OCI-LY1 (cell line): Measurements from ENCODE around the gene KHDRBS1.
"Not testable (repeated sequence)": the region's sequence is repeated elsewhere in the genome, so short reads cannot be mapped to it uniquely, and the experiment has no call there.

Source experiments
- H2AFZ ChIP-seq: fragments of 200-600 bp; sonication (generic), shearing (Covaris generic); 2 replicates; pipeline ENCODE4 v1.6.0; 2014; ENCODE audit warnings: antibody characterized with exemption, mild to moderate bottlenecking, low read length
- H3F3A ChIP-seq: fragments of 200-600 bp; sonication (generic), shearing (Covaris generic); 2 replicates; pipeline ENCODE4 v1.6.0; 2014; ENCODE audit warnings: mild to moderate bottlenecking, antibody characterized with exemption, low read length, moderate library complexity; ENCODE audit not compliant: insufficient read depth
- H3K27ac ChIP-seq: fragments of 200-600 bp; sonication (generic); 2 replicates; pipeline ENCODE4 v1.5.1; 2014; ENCODE audit warnings: low read length, mixed run types, mild to moderate bottlenecking, low read depth; ENCODE audit not compliant: poor library complexity, severe bottlenecking
- H3K27me3 ChIP-seq: fragments of 200-600 bp; sonication (generic); 2 replicates; pipeline ENCODE4 v1.6.0; 2014; ENCODE audit warnings: antibody characterized with exemption, mild to moderate bottlenecking, low read length, moderate library complexity; ENCODE audit not compliant: insufficient read depth
- H3K36me3 ChIP-seq: fragments of 200-600 bp; sonication (generic); 2 replicates; pipeline ENCODE4 v1.6.1; 2014; ENCODE audit warnings: mild to moderate bottlenecking, antibody characterized with exemption, low read length, moderate library complexity, mixed read lengths; ENCODE audit not compliant: insufficient read depth
- H3K4me1 ChIP-seq: fragments of 200-600 bp; sonication (generic); 2 replicates; pipeline ENCODE4 v1.5.1; 2014; ENCODE audit warnings: mild to moderate bottlenecking, low read length, moderate library complexity; ENCODE audit not compliant: insufficient read depth, severe bottlenecking
- H3K4me2 ChIP-seq: fragments of 200-600 bp; sonication (generic), shearing (Covaris generic); 2 replicates; pipeline ENCODE4 v1.6.1; 2014; ENCODE audit warnings: low read length
- H3K4me3 ChIP-seq: fragments of 200-600 bp; sonication (generic); 2 replicates; pipeline ENCODE4 v1.5.1; 2014; ENCODE audit warnings: low read length, low read depth, mild to moderate bottlenecking, mixed read lengths; ENCODE audit not compliant: poor library complexity, severe bottlenecking
- H3K79me2 ChIP-seq: fragments of 200-600 bp; shearing (Covaris generic); 2 replicates; pipeline ENCODE4 v1.6.1; 2016; ENCODE audit warnings: mixed run types, low read length, mixed read lengths; ENCODE audit not compliant: insufficient read depth
- H3K9ac ChIP-seq: fragments of 200-600 bp; sonication (generic), shearing (Covaris generic); 2 replicates; pipeline ENCODE4 v1.6.1; 2014; ENCODE audit warnings: mild to moderate bottlenecking, low read length, mixed read lengths
- H3K9me2 ChIP-seq: fragments of 200-600 bp; sonication (generic), shearing (Covaris generic); 2 replicates; pipeline ENCODE4 v1.6.1; 2014; ENCODE audit warnings: low read depth, mild to moderate bottlenecking, low read length, mixed read lengths
- H3K9me3 ChIP-seq: fragments of 200-600 bp; shearing (Covaris generic); 2 replicates; pipeline ENCODE4 v1.6.1; 2014; ENCODE audit warnings: low read length, mixed read lengths
- H4K20me1 ChIP-seq: fragments of 200-600 bp; sonication (generic), shearing (Covaris generic); 2 replicates; pipeline ENCODE4 v1.6.0; 2016; ENCODE audit warnings: mild to moderate bottlenecking, low read length; ENCODE audit not compliant: insufficient read depth
- CTCF ChIP-seq: fragments of 200-600 bp; sonication (generic), shearing (Covaris generic); IDR thresholded peaks from 2 replicates; pipeline ENCODE4 v1.5.1; 2017; ENCODE audit warnings: mild to moderate bottlenecking, antibody characterized with exemption, low read length, moderate library complexity, mixed read lengths
- EZH2 ChIP-seq: fragments of 200-600 bp; sonication (generic), shearing (Covaris generic); IDR thresholded peaks from 2 replicates; pipeline ENCODE4 v1.8.0; 2017; ENCODE audit warnings: borderline replicate concordance, mixed run types, mild to moderate bottlenecking, antibody characterized with exemption, low read length, moderate library complexity, mixed read lengths

The KHDRBS1 gene

DNA sequence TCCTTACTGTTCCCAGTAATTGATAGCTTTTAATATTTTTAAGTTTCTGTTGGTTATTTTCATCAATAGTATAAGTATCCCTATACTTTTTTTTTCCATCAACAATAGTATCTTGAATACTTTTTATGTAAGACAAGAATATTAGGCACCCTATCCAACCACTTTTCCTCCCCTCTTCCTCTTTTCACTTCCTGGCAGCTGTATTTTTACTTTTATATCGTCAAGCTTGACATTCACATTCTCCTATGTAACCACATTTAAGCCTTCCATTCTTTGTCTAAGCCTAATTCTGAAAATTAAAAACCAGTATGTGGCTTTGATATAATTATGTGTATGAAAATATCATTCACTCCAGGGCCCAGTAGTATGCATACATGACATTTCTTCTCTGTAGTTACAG is 68.4 kb downstream of the KHDRBS1 start:
- peaks cover 5% of the 10 kb centered on the region for H3K4me1 ChIP-seq
- H2AFZ ChIP-seq = no peak overlapping the region
- no peaks in the 10 kb centered on the region for H3F3A ChIP-seq
- H3K9me2 ChIP-seq = no peaks in the 10 kb centered on the region
- no peak overlapping the region for H3K4me3 ChIP-seq
- no peaks in the 10 kb centered on the region for H3K9me3 ChIP-seq
- H3K4me2 ChIP-seq = no peak overlapping the region
- no peak overlapping the region for H3K9ac ChIP-seq
- TF ChIP-seq EZH2 (no peak), CTCF (no peak)
- no peak overlapping the region for H3K27ac ChIP-seq
- peaks cover 67% of the 10 kb centered on the region for H3K36me3 ChIP-seq
- 0 out of 2 replicates have a peak, but pooled peaks cover 2% of the 10 kb centered on the region for H3K79me2 ChIP-seq
- H4K20me1 ChIP-seq = no peaks in the 10 kb centered on the region
- H3K27me3 ChIP-seq = no peaks in the 10 kb centered on the region

GRCh38 chr1:32086381-32086780 is 72.7 kb downstream of the KHDRBS1 start:
- not testable (repeated sequence) for H3F3A ChIP-seq, H4K20me1 ChIP-seq, H3K9ac ChIP-seq, H3K9me2 ChIP-seq, H2AFZ ChIP-seq, H3K79me2 ChIP-seq, H3K27me3 ChIP-seq, H3K27ac ChIP-seq, H3K4me2 ChIP-seq, H3K4me1 ChIP-seq, H3K9me3 ChIP-seq, H3K4me3 ChIP-seq
- peaks cover 42% of the 10 kb centered on the region for H3K36me3 ChIP-seq

DNA sequence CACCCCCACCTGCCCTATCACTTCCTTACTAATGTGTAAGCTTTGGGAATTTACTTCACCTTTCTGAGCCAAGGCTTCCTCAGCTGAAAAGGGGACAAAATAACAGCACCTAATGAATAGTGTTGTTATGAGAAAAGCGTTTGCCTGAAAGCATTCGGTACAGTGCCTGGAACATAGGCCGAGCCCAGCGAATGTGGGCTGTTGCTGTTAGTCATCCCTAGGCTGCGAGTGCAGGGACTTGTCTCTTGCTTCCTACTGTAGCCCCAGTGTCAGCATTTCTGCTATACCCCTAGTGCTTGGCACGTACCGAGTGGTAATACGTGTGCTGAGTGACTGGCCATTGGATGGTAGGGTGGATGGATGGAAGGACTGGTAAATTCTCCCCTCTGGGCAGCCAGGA is 77.5 kb downstream of the KHDRBS1 start:
- Histone ChIP-seq H3K36me3 (peaks cover 43% of the 10 kb centered on the region), H3K4me1 (no peaks in the 10 kb centered on the region), H3K79me2 (no peaks in the 10 kb centered on the region), H3K9me3 (no peaks in the 10 kb centered on the region), H4K20me1 (no peaks in the 10 kb centered on the region), H3K27ac (no peak overlapping the region), H3F3A (no peaks in the 10 kb centered on the region), H3K9me2 (no peaks in the 10 kb centered on the region), H3K4me3 (no peak overlapping the region), H2AFZ (no peak overlapping the region), H3K27me3 (no peaks in the 10 kb centered on the region), H3K4me2 (no peak overlapping the region), H3K9ac (no peak overlapping the region)
- no peak for TF ChIP-seq CTCF
- no peak for TF ChIP-seq EZH2

DNA sequence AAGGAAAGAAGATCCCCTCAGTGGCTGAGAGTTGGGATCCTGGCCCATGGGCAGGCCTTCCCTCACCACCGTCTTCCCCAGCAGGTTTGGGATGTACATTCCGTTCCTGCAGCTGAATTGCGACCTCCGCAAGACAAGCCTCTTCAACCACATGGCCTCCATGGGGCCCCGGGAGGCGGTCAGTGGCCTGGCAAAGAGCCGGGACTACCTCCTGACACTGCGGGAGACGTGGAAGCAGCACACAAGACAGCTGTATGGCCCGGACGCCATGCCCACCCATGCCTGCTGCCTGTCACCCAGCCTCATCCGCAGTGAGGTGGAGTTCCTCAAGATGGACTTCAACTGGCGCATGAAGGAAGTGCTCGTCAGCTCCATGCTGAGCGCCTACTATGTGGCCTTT is 77.9 kb downstream of the KHDRBS1 start:
- Histone ChIP-seq H3K9ac (no peak overlapping the region), H3K4me2 (no peak overlapping the region), H3K4me3 (no peak overlapping the region), H3K79me2 (no peaks in the 10 kb centered on the region), H3K9me3 (no peaks in the 10 kb centered on the region), H3K36me3 (peaks cover 43% of the 10 kb centered on the region), H3K9me2 (no peaks in the 10 kb centered on the region), H4K20me1 (no peaks in the 10 kb centered on the region), H2AFZ (no peak overlapping the region), H3K27ac (no peak overlapping the region), H3K4me1 (no peaks in the 10 kb centered on the region), H3K27me3 (no peaks in the 10 kb centered on the region), H3F3A (no peaks in the 10 kb centered on the region)
- no peak for TF ChIP-seq CTCF
